ENCODE results near the gene BHLHA9. TPM values are rescaled to one million over a fixed set of nuclear protein-coding genes. Genes with fewer than 3 reads are reported as not detected.

The BHLHA9 gene
- total RNA-seq, 1 experiment from 2014 or later, result 0.21 TPM

- Histone ChIP-seq H3K27ac (ENCODE audit: low read length) (no peak overlapping the region), H3K9me3 (ENCODE audit: control insufficient read depth, insufficient read depth, low read depth, low read length) (no peaks in the 10 kb centered on the region), H3K36me3 (ENCODE audit: control insufficient read depth, insufficient read depth, low read length) (no peaks in the 10 kb centered on the region), H3K4me3 (ENCODE audit: low read depth in 2 of 2, low read length in 2 of 2) (no peak overlapping the region), H3K27me3 (ENCODE audit: control insufficient read depth, insufficient read depth, low read length) (no peaks in the 10 kb centered on the region), H3K4me1 (ENCODE audit: control insufficient read depth, insufficient read depth, low read length) (peaks cover 7% of the 10 kb centered on the region; the same call in 1 of the 2 replicates)
- ATAC-seq, result no peak
- intact Hi-C loops (cut with micrococcal nuclease; ENCODE audit: unreplicated experiment) (no loop called here), in situ Hi-C loops (cut with HindIII; ENCODE audit: low pct_unique_long_range_greater_than_20kb, low sequenced_read_pairs) (no loop called here)
- CTCF ChIA-PET, result no interaction called here
- POLR2A ChIA-PET, result no interaction called here
- DNase-seq (ENCODE audit: low read depth, low spot score), result no peak
- TF ChIP-seq TCF7L2 (IDR thresholded peaks at IDR 0.05; ENCODE audit: low read depth, low read length), result no peak
- TF ChIP-seq SIN3A (IDR thresholded peaks at IDR 0.05; ENCODE audit: borderline replicate concordance, insufficient read depth, low read depth, low read length), result no peak
- TF ChIP-seq POLR2AphosphoS5 (IDR thresholded peaks at IDR 0.05; ENCODE audit: low read depth, low read length), result no peak
- TF ChIP-seq CTCF (IDR thresholded peaks at IDR 0.05), result no peak
- TF ChIP-seq REST (IDR thresholded peaks at IDR 0.05; ENCODE audit: insufficient read depth in 1 of 2, low read depth in 2 of 2, low read length in 1 of 2), result no peak
- no TSS peak for BruUV-seq (replicated peaks)
These were observed 6.0 kb upstream of the BHLHA9 start for GRCh38 chr17:1264196-1264595.

DNA sequence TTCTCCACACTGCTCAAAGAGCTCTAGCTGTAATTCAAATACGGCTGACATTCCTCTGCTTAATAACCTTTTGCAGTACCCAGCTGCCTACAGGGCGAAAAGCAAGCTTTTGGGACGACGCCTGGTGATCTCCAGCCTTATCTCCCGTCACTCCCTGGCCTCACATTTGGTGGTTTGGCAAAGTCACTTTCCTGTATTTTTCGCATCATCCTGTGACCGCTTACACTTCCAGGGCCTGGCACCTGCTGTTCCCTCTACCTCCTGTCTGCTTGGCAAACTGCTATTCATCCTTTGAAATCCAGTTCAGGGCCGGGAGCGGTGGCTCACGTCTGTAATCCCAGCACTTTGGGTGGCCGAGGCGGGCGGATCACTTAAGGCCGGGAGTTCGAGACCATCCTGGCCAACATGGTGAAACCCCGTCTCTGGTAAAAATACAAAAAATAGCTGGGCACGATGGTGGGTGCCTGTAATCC, 2.7 kb upstream of the BHLHA9 start:
- Histone ChIP-seq H3K36me3 (ENCODE audit: control insufficient read depth, insufficient read depth, low read length) (no peaks in the 10 kb centered on the region), H3K4me1 (ENCODE audit: control insufficient read depth, insufficient read depth, low read length) (peaks cover 7% of the 10 kb centered on the region; the same call in 1 of the 2 replicates), H3K4me3 (ENCODE audit: low read depth in 2 of 2, low read length in 2 of 2) (peak overlapping the region; percentile 67 to 77), H3K27ac (ENCODE audit: low read length) (peak overlapping the region; percentile 81), H3K9me3 (ENCODE audit: control insufficient read depth, insufficient read depth, low read depth, low read length) (no peaks in the 10 kb centered on the region), H3K27me3 (ENCODE audit: control insufficient read depth, insufficient read depth, low read length) (no peaks in the 10 kb centered on the region)
- CTCF ChIA-PET, result interaction anchor here (0.9 kb wide), 1 partner anchor 147 kb away, joined by 3 read pairs; no protein-coding TSS in a partner anchor
- ATAC-seq, result no peak; the same call in 1 of the 2 replicates
- DNase-seq (ENCODE audit: low read depth, low spot score), result no peak
- intact Hi-C loops (cut with micrococcal nuclease; ENCODE audit: unreplicated experiment) (no loop called here), in situ Hi-C loops (cut with HindIII; ENCODE audit: low pct_unique_long_range_greater_than_20kb, low sequenced_read_pairs) (no loop called here)
- TF ChIP-seq CTCF (IDR thresholded peaks at IDR 0.05) (no peak), TCF7L2 (IDR thresholded peaks at IDR 0.05; ENCODE audit: low read depth, low read length) (no peak)
- BruUV-seq (replicated peaks), result no TSS peak
- POLR2A ChIA-PET, result no interaction called here

Measured in Panc1 (cell line).